Measurements from ENCODE around the gene NODAL.
"Not testable (repeated sequence)": the region's sequence is repeated elsewhere in the genome, so short reads cannot be mapped to it uniquely, and the experiment has no call there.

The NODAL gene

DNA sequence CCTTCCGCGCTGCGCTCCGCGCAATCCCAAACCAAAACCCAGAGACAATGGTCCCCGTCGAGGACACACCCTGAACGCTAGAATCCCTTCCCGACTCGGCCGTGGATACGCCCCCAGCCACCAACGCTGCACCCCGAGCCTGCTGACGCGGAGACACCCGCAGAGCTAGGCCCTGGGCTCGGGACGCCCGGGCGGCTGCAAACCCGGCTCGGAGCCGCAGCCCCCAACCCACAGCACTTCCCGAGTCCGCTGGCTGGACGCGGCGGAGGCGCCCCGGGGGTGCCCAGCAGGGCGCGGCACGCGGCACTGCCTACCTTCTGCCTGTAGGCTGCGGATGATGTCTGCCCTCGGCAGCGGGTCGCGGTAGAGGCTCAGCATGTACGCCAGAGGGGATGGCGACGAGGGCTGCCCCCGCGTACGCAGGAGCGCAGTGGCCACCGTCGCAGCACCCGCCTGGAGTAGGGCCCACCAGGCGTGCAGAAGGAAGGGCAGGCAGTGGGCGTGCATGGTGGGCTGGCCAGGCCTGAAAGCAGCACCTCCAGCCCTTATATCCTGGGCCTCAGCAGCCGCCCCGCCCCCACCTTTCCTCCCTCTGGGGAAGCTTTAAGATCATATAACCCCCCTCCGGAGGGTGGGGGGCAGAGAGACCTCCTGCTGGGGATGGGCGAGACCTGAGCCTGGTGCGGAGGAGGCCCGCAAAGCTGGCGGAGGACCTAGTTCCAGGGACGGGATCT, at the start of gene NODAL:
TSS of gene NODAL (minus strand) at position 521 of the 734 bp plus-strand sequence. CDS start at position 507, 14 bp downstream.
- DNase-seq, result no peak

DNA sequence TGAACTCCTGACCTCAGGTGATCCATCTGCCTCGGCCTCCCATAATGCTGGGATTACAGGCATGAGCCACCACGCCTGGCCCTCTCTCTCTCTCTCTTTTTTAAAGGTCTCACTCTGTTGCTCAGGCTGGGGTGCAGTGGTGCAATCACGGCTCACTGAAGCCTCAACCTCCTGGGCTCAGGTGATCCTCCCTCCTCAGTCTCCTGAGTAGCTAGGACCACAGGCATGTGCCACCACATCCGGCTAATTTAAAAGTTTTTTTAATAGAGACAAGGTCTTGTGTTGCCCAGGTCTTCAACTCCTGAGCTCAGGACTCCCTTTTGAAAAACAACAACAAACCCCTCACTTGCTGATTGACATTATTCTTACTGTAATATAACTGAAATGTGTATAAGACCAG, 48.7 kb upstream of the NODAL start:
- no peak for DNase-seq

DNA sequence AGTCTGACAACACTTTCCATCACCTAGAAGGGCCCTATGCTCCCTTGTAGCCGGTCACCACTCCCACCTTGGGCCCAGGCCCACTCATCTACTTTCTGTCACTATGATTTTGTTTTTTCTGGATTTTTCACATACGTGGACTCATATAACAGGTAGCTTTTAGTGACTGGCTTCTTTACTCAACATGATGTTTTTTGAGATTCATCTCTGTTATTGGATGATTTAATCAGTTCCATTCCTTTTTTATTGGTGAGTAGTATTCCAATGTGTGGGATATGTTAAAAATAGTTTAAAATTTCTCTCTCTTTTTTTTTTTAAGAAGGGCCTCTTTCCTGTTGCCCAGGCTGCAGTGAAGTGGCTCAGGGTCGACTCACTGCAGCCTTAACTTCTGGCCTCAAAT, 46.3 kb upstream of the NODAL start:
- no peak for DNase-seq

DNA sequence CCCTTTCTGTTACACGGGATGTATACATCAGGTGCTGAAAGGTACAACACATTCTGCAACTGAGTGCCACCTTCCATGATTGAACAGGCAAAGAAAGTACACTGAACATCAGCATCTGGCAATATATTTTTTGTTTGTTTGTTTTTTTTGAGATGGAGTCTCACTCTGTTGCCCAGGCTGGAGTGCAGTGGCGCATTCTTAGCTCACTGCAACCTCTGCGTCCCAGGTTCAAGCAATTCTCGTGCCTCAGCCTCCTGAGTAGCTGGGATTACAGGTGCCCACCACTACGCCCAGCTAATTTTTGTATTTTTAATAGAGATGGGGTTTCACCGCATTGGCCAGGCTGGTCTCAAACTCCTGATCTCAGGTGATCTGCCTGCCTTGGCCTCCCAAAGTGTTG, 42.4 kb upstream of the NODAL start:
- DNase-seq, result not testable (repeated sequence)

DNA sequence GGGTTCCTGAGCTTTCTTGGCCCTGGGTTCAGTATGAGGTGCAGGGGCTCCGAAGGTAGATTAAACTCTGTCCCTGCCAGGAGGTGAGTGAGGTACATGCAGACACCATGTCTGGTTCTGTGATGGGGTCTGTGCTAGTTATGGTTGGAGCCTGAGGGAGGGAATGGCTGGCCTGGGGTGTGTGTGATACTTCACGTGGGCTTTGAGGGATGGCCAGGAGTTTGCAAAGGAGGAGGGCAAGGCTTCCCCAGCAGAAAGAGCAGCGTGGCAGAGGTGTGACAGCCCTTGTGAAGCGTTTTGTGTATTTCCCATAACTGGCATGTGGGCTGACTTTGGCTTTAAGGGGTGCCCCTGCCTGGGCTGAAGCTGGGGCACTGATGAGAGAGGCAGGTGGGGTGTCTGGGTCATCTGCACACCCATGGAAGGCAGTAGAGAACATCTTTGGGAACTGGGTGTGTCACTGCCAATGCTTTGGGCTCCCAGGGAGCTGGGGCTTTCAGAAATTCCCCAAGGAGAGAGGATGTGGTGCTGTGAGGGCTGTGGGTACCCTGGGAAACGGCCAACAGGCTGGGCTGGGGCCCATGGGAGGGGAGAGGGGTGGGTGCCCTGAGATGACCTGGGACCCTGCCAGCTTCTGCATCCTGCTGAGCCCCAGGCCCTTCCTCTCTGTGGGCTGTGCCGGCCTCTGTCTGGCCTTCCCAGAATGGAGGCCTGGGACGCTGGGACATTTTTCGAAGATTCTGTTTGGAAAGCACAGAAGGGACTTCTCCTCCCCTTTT, 41.7 kb upstream of the NODAL start:
- no peak for DNase-seq

DNA sequence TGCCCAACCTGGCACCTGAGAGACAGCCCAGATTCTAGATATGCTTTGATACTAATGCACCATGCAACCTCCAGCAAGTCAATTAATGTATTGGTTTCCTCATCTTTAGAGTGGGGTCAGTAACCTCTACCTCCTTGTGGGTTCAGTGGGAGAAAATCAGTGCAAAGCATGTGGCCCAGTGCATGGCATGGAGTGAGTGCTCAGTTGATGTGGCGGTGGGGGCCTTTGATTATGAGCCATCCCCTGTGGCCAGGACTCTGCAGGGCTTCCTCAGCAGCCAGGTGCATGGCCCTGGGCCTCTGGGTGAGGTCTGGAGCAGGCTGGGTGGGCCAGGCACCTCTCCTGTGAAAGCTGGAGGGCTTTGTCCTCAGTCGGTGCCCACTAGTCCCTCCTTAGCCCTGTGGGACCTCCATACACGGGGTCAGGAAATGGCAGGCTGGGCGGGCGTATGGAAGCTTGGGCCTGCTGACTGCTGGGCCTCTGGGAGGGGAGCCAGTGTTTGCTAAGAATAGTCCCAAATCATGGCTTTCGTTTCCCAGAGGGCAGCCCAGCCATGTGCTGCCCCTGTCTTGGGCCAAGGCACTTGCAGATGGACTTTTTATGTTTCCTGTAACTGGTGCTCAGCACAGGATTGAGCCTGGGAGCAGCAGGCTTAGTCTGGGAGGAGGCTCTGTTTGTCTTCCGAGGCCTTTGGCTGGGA, 40.5 kb upstream of the NODAL start:
- no peak for DNase-seq

DNA sequence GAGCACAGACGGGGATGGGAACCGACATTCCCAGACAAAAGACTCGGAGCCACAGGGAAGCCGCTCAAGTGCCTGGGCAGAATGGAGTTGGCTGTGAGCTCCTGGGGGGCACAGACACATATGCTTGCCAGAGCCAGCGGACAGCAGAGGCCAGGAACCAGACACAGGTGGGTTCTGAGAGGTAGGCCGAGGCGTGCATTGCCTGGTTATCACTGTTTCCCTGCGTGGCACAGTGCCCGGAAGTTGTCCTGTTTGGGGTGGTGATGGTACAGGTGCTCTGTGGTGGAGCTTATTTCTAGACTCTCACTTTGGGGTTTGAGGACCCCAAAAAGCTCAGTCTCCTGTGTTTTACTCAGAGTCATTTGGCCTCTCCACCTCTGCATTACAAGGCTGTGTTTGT, 39.6 kb upstream of the NODAL start:
- DNase-seq, result no peak

DNA sequence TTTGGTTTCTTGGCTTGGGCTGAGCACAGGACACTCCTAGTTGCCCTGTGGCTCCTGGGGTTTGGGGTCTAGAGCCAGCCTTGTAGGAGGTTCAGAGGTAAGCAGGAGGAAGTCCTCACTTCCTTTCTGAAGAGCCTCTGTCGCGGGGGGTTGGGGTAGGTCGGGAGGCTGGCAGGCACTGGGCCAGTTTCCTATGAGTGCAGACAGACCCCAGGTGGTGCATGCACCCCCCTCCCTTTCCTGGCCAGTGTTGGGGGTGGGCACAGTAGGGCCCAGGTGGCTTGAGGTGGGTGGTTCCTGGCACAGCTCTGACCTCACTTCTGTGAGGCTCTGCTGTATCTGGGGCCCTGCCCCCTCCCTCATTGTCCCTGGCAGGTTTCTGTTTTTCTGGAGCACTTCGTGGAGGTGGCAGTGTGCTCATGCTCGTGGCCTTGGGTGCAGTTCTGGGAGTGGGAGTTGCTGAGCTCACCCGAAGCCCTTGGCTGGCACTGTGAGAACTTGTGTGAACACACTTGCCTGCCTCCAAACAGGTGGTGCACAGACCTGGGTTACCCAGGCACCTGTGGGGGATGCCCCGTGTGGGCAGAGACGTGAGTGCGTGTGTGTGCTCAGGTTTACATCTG, 38.9 kb upstream of the NODAL start:
- DNase-seq, result peak; percentile 64

DNA sequence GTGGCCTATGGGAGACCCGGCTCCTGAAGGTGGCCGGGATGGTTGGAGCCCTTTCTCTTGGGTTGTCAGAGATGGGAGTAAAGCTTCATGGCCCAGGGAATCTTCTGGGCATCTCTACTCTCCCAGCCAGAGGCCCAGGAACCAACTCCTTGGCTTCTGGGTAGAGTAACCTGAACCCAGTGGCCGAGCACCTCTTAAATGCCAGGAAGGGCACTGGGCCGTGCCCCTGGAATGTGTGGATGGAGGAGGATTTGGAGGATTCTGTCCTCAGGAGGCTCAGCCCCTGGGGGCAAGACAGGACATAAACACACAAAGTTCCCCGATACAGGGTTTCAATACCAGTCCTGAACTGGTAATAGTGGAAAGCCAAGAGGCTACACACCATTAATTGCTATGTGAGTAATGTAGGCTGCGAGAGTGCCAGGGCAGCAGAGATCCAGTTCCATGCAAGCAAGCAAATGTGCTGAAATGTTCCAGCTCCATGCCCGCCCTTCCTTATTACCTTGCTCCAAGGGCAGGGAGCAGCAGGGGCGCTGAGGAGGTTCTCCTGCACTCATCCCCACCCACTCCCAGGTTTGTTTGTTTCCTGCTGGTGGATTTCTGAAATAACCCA, 38.3 kb upstream of the NODAL start:
- no peak for DNase-seq

DNA sequence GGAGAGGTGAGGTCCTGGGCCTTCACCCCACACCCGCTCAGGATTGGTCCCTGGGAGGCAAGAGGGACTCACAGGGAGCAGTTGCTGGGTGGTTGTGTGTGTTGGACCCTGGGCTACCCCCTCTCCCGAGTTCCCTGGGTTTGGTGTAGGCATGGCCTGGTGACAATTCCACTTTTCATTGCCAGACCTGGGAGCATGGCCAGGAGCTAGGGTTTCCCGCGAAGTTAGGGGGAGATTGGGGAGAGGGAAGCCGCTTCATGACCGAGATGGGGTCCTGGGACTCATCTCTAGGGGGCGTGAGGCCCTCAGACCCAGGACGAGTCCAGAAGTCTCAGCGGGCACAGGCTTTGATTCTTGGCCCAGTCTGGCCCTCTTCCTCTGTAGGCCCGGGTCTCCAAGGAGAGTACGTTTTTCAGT, 37.7 kb upstream of the NODAL start:
- DNase-seq, result no peak

DNA sequence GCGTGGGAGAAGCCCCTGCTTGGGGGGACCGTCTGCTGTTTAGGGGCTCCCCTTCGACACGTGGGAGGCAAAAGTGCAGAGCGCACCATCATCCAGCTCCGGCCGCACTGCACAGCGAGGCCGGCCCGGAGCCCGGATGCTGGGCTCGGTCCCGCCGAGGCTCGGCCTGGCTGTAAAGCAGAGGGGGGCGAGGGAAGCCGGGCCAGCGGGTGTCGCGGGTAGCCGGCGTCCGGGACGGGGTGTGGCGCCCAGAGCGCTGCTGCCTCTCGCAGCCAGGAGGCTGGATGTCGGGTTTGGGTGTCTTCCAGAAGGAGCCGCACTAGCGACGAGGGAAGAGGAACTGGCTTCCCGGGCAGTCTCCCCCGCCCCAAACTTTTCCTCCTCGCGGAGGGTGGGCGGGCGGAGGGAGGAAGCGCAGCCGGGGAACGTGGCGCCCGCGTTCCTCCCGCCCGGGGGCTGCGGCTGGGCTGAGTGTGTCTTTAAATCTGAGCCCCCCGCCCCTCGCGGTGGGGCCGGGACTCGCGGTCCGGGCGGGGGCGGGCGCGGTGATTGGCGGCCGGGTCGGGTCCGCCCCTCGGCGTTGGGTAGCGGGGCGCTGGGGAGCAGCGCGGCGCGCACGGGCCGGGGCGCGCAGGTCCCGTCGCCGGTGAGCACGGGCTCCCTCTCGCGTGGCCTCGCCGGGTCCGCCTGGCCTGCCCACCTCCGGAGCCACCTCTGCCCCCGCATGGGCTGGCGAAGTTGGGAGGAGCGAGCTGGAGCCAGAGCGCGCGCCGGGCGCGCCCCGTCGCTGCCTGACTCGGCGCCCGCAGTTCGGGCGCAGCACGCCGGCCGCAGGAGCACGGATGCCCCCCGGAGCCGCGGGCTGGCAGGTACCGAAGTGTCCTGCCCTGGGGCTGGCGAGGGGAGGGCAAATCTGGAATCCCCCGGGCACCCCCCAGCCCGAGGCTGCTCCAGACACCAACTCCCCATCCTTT, 37.0 kb upstream of the NODAL start, which contains the start of gene PALD1:
TSS of gene PALD1 (plus strand) at position 577 of the 974 bp plus-strand sequence. CDS start 47,185 bp downstream, outside the sequence.
- peak; percentile 72 for DNase-seq

DNA sequence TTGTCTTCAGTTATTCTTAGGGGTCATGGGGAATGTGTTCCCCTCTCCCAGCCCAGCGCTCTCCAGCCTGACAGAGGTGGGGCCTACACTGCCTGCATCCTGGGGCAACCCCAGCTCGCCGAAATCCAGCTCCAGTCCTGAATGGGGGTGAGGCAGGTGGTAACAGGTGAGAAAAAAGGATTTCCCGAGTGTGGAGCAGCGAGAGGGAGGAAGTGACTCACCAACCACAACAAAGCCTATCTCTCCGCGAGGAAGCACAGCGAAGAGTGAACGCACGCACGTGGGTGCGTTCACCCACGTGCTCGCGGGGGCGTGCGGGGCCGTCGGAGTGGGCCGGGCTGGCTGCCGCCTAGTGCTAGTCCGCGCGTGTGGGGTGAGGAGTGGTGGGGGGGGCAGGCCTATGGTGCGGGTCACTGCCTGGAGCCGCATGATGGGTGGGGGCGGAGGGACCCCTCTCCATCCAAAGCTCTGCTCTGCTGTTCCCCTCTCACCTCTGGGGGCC, 36.2 kb upstream of the NODAL start:
- DNase-seq, result peak; percentile 24

DNA sequence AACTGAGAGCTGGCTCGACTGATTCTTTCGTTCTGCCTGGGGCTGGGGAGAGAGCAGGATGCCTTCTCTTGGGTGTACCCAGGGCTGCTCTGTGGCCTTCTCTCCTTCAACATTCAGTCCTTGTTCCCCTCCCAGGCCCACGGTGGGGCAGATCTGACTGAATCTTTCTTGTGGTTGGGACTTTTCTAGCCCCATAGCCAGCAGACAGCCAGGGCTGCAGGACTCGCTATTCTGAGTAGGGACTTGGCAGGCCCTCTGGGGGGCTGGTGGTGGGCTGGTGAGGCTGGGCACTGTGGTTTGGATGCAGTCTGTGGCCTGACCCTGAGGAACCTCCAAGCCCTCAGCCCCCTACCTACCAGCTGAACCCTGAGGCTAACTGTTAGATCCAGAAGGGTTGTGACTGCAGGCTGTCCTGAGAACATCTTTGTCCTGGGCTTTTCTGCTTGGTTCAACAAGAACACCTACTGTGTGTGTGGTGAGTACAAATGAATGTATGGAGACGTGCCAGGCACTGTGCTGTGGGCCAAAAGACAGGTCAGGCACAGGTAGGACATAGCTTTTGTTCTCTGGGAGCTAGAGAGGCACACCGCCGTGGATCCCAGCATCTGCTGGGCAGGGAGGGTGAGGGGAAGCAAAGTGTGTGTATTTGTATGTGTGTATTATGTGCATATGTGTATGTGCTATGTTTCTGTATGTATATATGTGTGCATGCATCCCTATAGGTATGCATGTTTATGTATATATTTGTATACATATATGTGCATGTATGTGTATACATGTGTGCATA, 35.0 kb upstream of the NODAL start:
- DNase-seq, result no peak

DNA sequence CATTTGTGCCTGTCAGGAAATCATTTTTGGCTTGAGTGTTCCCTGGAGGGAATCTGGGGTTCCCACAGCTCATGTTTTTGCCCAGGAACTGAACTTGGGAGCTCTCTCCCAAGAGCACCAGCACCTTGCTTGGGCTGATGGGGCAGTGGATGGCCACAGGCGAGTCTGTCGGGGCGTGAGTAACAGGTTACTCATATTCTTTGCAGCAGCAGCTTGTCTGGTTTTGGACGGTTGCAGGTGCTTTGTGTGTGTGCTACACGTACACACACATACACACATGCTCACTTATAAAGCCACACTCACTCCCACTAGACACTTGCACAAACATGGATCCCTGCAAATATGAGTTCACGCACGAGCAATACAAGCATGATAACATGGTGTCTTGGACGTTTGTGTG, 34.2 kb upstream of the NODAL start:
- DNase-seq, result no peak

DNA sequence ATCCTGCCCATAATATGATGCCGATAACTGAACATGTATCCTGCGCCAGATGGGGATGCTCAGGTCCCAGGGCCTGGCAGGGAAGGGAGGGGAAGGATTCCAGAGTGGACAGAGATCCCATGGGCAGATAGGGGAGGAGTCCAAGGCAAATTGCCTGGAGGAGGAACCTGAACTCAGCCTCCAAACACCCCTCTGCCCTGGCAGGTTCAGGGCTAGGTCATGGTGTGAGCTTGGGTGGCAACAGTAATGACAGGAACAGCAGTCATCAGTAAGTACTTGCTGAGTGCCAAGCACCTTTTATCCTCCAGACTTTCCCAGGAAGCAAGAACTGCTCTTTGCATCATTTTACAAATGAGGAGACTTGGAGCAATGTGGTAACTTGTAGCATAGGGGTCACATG, 33.3 kb upstream of the NODAL start:
- no peak for DNase-seq

DNA sequence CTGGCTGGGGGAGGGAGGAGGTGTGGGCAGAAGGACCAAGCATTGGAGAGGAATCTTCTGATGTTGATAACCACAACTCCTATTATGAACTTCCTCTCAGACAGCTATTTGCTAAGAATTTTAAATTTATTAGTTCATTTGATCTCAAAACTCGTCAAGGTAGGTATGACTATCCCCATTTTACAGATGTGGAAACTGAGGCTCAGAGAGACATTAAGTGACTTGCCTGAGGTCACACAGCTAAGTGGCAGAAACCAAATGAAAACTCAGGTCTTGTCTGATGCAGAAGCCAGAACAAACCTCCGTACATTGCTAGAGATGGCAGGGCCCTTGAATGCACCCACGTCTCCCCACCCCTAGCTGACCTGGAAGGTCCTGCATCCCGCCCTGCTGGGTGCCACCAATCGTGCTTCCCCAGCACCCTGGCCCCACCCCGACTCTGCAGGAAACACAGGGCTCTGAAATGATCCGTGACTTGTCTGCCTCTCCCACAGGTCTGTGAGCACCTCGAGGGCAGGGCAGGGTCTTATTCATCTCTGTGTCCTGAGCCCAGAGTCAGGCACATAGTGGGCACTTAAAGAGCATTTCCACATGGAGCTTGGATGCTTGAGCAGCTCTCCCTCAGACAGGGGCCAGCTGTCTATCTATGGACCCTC, 31.4 kb upstream of the NODAL start:
- DNase-seq, result no peak

DNA sequence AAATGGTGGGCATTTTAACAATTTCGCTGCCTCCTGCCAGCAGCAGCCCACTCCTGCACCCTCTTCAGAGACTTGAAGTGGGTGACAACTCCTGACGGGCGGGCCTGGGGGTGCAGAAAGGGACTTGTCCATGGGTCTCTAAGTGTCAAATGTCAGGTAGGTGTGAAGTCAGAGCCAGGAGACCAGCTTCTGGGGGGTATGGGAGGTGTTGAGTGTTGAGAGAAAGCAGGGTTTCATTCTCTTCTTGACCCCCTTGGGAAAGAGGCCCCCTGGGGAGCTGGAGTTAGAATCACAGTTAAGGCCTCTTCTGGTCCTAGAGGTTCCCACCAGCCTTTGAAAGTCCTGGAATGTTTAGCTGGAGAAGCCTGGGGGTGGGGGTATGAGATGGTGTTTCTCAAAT, 25.5 kb upstream of the NODAL start:
- DNase-seq, result no peak

DNA sequence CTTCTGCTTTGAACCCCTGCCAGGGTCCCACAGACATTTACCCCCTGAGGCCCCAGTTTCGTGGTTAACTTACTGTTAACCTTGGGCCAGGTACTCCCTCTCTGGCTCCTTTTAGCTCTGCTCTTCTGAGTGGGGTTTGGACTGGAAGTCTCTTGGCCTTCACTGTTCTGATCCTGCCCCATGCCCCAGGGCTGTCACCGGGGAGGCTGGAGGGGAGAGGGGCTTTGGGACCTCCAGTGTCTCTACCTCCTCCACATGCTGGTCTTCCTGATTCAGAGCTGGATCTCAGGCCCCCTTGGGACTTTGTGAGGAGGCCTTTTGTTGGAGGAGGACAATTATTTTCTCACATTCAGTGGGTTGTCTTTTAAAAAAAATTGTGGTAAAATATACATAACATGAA, 24.4 kb upstream of the NODAL start:
- DNase-seq, result no peak

DNA sequence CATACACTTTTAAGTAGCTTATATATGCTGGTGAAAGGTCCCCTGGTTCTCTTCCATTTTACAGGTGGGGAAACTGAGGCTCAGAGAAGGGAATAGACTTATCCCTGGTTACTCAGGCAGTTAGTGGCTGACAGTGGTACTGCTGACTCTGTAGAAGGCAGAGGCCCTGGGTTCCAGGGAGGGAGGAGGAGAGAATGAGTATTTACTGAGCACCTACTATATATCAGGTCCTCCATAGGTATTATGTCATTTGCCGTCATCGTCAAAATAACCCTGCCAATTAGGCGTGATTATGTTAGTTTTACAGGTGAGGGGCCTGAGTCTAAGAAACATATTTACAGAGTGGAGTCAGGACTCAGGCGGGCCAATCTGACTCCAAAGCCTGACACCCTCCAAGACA, 23.8 kb upstream of the NODAL start:
- DNase-seq, result no peak
